Colonic mucosa (tissue), 4 donors: ENCODE measurements around the gene DST. TPM values are rescaled to one million over a fixed set of nuclear protein-coding genes. Genes with fewer than 3 reads are reported as not detected.

Source experiments
- DNase-seq: peaks from one replicate; pipeline ENCODE4 v3.0.0-alpha.2; 2020
- H3K27ac ChIP-seq: fragments of 200-600 bp; one replicate; pipeline ENCODE4 v1.8.0; 2021
- H3K27me3 ChIP-seq: fragments of 200-600 bp; one replicate; pipeline ENCODE4 v1.8.0; 2021
- H3K36me3 ChIP-seq: fragments of 200-600 bp; one replicate; pipeline ENCODE4 v1.8.0; 2021
- H3K4me1 ChIP-seq: fragments of 200-600 bp; one replicate; pipeline ENCODE4 v1.8.0; 2021; ENCODE audit warnings: mild to moderate bottlenecking
- H3K4me3 ChIP-seq: fragments of 200-600 bp; one replicate; pipeline ENCODE4 v1.8.0; 2021
- H3K9ac ChIP-seq, 2 donors: one replicate each; pipeline ENCODE4 v1.7.0; 2013; ENCODE audit warnings: control low read depth in 2 of 2, low read depth in 2 of 2, low read length in 2 of 2
- H3K9me3 ChIP-seq: fragments of 200-600 bp; one replicate; pipeline ENCODE4 v1.8.0; 2021
- intact Hi-C: fragments of 100-400 bp; cut with DNase I; formaldehyde crosslinking; loops from one replicate; pipeline ENCODE4 v1.14.1; 2022
- total RNA-seq, 2 donors: library from RNA; stranded (reverse); fragmentation: NEBNext Ultra II Directional in 1 of 2; extraction: Animal tissue kit (Norgen Biotek cat#: 25700) in 1 of 2; gene quantifications; one replicate each; pipeline ENCODE4 v1.2.1, GENCODE V29; 2021
- TF ChIP-seq, protein P1 (sequence below): fragments of 200-600 bp; IDR thresholded peaks from one replicate; pipeline ENCODE4 v1.8.0; 2022; ENCODE audit warnings: antibody characterized with exemption, mild to moderate bottlenecking
- donor health status: healthy.
- donor health status: DM: no; HTN: no; CAD: no.
- donor health status: DM: no; HTN: no; CAD: no.

The DST gene
- total RNA-seq, 2 donors from 2014 or later = 115 to 197 TPM

DNA sequence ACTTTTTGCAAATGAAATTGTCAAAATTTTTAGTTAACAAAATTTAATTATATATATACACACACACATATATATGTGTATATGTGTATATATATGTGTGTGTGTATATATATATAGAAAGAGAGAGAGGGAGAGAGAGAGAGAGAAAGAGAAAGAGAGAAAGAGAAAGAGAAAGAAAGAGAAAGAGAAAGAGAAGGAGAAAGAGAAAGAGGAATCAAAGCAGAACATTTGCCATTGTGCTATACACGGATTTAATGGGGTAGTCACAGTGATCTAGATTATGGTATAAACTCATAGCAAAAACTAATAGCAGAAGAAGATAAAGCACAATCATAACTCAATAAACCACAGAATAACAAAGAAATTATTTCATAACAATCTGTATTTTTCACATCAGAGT, 126.7 kb downstream of the DST start:
- no peaks in the 10 kb centered on the region for H3K4me1 ChIP-seq
- no peak overlapping the region for H3K9ac ChIP-seq
- TF ChIP-seq, protein P1, sequence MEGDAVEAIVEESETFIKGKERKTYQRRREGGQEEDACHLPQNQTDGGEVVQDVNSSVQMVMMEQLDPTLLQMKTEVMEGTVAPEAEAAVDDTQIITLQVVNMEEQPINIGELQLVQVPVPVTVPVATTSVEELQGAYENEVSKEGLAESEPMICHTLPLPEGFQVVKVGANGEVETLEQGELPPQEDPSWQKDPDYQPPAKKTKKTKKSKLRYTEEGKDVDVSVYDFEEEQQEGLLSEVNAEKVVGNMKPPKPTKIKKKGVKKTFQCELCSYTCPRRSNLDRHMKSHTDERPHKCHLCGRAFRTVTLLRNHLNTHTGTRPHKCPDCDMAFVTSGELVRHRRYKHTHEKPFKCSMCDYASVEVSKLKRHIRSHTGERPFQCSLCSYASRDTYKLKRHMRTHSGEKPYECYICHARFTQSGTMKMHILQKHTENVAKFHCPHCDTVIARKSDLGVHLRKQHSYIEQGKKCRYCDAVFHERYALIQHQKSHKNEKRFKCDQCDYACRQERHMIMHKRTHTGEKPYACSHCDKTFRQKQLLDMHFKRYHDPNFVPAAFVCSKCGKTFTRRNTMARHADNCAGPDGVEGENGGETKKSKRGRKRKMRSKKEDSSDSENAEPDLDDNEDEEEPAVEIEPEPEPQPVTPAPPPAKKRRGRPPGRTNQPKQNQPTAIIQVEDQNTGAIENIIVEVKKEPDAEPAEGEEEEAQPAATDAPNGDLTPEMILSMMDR = no peak
- H3K4me3 ChIP-seq = no peak overlapping the region
- H3K9me3 ChIP-seq = no peaks in the 10 kb centered on the region
- H3K36me3 ChIP-seq = no peaks in the 10 kb centered on the region
- no peaks in the 10 kb centered on the region for H3K27me3 ChIP-seq
- no peak overlapping the region for H3K27ac ChIP-seq
- intact Hi-C loops = no loop called here
- DNase-seq = no peak

DNA sequence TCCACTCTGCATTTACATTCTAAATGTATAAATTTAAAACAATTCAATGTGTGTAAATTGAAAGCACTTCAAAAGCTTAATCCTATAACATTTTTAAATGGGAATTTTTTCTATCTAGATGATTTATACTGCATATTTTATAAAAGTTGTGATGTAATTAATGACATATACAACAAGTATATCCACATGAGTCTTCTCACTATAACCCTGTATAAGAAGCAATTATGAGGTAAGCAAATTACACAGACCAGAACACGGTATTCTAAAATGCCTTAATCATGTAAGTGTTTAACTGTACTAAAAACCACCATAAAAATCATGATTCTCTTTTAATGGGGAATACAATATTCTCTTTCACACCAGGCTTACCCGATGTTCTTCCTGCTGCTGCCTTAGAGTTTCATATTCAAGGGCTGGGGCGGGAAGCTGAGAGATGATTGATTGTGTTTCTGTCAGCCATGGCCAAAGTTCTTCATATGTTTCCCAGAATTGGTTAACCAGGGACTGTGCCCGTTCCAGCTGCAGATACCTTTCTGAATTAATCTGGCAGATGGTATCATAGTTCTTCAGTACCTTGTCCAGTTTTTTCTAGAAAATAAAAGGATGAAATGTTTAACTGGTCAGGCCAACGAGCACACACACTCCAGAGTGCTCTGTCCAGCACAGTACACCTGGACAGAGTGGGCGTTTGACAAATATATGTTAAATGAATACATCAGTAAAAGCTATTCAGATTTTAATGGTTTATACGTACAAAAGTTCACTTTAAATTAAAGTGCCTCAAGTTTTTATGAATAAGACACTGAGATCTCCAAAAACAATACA, 127.4 kb downstream of the DST start:
- no peaks in the 10 kb centered on the region for H3K27me3 ChIP-seq
- intact Hi-C loops = no loop called here
- H3K9me3 ChIP-seq = no peaks in the 10 kb centered on the region
- no peaks in the 10 kb centered on the region for H3K36me3 ChIP-seq
- H3K4me3 ChIP-seq = no peak overlapping the region
- peak; percentile 31 for DNase-seq
- H3K9ac ChIP-seq = no peak overlapping the region
- H3K4me1 ChIP-seq = no peaks in the 10 kb centered on the region
- H3K27ac ChIP-seq = peak overlapping the region; percentile 10
- TF ChIP-seq, protein P1 = no peak

DNA sequence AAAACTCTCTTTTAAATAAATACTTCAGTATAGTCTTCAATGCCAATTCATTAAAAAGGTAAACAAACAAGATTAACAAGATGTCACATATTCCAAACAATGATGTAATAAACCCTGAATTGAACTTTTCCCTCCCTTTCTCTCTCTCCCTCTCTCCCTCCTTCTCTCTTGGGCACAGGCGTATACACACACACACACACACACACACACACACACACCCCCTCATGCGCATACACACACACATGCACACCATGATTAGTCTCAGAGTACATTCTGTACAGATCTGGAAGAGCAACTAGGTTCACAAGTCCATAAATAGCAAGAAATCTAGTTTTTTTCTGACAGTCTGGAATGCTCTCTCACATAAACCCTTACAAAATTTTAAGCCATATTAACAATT, 128.3 kb downstream of the DST start:
- TF ChIP-seq, protein P1 = no peak
- no peaks in the 10 kb centered on the region for H3K9me3 ChIP-seq
- DNase-seq = no peak
- no peak overlapping the region for H3K4me3 ChIP-seq
- intact Hi-C loops = no loop called here
- no peak overlapping the region for H3K9ac ChIP-seq
- H3K36me3 ChIP-seq = no peaks in the 10 kb centered on the region
- H3K4me1 ChIP-seq = no peaks in the 10 kb centered on the region
- no peaks in the 10 kb centered on the region for H3K27me3 ChIP-seq
- no peak overlapping the region for H3K27ac ChIP-seq

DNA sequence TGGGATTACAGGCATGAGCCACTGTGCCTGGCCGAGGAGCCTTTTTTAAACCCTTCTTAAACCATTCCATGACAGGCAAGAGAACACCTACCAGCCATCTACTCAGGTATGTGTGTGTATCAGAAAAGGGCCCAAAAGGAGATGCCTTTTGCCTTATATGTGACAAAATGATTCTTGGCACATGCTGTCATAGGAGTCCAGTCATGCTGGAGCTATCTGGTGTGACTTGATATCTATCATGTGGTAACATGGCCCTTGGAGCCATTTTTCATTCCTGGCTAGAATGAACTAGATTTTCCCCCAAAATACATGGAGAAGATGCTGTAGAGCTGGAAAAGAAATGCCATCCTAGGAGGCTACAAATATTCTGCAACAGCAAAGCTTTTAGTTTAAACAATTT, 129.1 kb downstream of the DST start:
- Histone ChIP-seq H3K9me3 (no peaks in the 10 kb centered on the region), H3K4me1 (no peaks in the 10 kb centered on the region), H3K36me3 (no peaks in the 10 kb centered on the region), H3K27me3 (no peaks in the 10 kb centered on the region), H3K27ac (no peak overlapping the region), H3K9ac (no peak overlapping the region), H3K4me3 (no peak overlapping the region)
- no peak for DNase-seq
- intact Hi-C loops = no loop called here
- TF ChIP-seq, protein P1 = no peak

DNA sequence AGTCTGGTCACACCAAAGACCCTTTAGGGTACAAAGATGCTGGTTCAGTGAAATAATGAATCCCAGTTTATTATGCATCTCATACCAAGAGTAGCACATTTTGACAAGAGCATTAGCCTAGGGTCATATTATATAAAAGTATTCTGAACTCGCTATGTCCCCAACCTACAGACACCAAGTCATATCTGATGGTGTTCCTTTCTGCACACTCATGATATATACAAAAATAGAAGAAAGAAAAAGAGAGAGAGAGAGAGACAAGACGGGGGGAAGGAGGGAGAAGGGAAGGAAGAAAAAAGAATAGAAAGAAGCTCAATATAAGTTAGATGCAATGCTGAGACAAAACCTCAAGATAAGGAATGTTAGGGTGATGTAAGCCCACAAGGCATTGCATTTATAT, 131.1 kb downstream of the DST start:
- TF ChIP-seq, protein P1 = no peak

More for the DNA sequence above, 131.1 kb downstream of the DST start:
- no peaks in the 10 kb centered on the region for H3K9me3 ChIP-seq
- intact Hi-C loops = no loop called here
- H3K4me1 ChIP-seq = no peaks in the 10 kb centered on the region
- H3K9ac ChIP-seq = no peak overlapping the region
- H3K27me3 ChIP-seq = no peaks in the 10 kb centered on the region
- DNase-seq = no peak
- H3K36me3 ChIP-seq = no peaks in the 10 kb centered on the region
- H3K27ac ChIP-seq = no peak overlapping the region
- no peak overlapping the region for H3K4me3 ChIP-seq
